ACC112 (cell line): ENCODE measurements around the gene C3orf18.

Source experiments
- H2AFZ ChIP-seq: fragments of 200-600 bp; sonication (generic); one replicate; pipeline ENCODE4 v1.6.0; 2017; ENCODE audit warnings: antibody characterized with exemption, low read length; ENCODE audit not compliant: unreplicated experiment
- H3K27ac ChIP-seq: fragments of 200-600 bp; sonication (generic); 2 replicates; pipeline ENCODE4 v1.5.1; 2014; ENCODE audit warnings: low read depth, mild to moderate bottlenecking, antibody characterized with exemption, low read length, moderate library complexity
- H3K27me3 ChIP-seq: fragments of 200-600 bp; sonication (generic); 2 replicates; pipeline ENCODE4 v1.6.1; 2014; ENCODE audit warnings: mild to moderate bottlenecking, antibody characterized with exemption, low read length, moderate library complexity, mixed read lengths; ENCODE audit not compliant: insufficient read depth
- H3K36me3 ChIP-seq: fragments of 200-600 bp; sonication (generic); 2 replicates; pipeline ENCODE4 v1.6.1; 2016; ENCODE audit warnings: mild to moderate bottlenecking, antibody characterized with exemption, low read length, moderate library complexity, mixed read lengths; ENCODE audit not compliant: insufficient read depth
- H3K4me1 ChIP-seq: fragments of 200-600 bp; sonication (generic); one replicate; pipeline ENCODE4 v1.6.1; 2016; ENCODE audit warnings: low read length, mixed read lengths; ENCODE audit not compliant: insufficient read depth, unreplicated experiment, control insufficient read depth
- H3K4me3 ChIP-seq: fragments of 200-600 bp; sonication (generic); 2 replicates; pipeline ENCODE4 v1.5.1; 2014; ENCODE audit warnings: mild to moderate bottlenecking, low read depth, low read length
- H3K79me2 ChIP-seq: fragments of 200-600 bp; sonication (generic); one replicate; pipeline ENCODE4 v1.6.0; 2016; ENCODE audit warnings: low read length; ENCODE audit not compliant: control insufficient read depth, unreplicated experiment, insufficient read depth

The C3orf18 gene

DNA sequence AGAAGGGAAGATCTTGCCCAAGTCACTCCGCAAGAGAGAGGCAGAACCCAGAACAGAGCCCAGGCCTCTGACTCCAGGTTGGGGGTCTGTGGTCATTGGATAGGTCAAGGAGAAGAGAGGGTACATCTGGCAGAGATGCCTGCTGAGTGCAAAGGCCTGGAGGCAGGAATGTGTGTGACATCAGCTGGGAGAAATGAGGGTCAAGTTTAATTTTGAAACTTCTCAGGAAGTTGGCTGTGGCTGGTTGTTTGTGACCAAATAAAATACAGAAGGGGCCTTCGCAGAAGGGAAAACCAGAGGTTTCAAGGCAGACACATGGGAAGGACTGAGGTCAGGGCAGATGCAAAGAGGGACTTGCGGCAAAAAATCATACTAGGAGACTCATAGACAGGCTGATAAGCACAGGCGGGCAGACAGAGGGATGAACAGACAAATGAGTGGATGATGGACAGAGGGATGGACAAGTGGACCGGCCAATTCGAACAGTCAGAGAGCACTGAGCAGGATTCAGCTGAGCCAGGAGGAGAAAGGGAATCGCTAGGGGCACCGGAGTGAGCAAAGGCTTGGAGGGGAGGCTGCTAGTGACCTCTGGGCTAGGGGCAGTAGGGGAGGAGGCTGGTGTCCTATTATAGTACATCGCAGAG lies 35.4 kb downstream of the C3orf18 start:
- Histone ChIP-seq H3K4me1 (no peaks in the 10 kb centered on the region), H3K4me3 (no peak overlapping the region), H3K27ac (no peak overlapping the region), H3K36me3 (no peaks in the 10 kb centered on the region), H3K79me2 (no peaks in the 10 kb centered on the region), H3K27me3 (peaks cover 58% of the 10 kb centered on the region), H2AFZ (no peak overlapping the region)

DNA sequence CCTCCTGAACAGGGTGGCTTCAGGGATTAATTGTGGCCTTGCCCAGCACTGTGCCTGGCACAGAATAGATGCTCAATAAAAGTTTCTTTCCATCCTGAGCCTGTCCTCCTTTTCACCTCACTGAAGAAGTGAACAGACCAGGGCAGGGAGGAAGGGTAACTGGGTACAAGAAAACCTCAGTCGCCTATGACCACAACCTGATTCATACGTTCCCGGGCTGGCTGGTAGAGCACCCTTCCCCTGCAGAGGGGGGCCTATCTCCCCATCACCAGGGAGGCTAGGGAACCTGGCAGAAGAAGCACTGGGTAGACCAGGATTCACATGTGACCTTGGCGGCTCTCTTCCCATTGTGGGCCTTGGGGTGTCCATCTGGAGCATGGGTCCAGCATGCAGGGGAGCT lies 36.3 kb downstream of the C3orf18 start:
- H3K27me3 ChIP-seq: peaks cover 50% of the 10 kb centered on the region

DNA sequence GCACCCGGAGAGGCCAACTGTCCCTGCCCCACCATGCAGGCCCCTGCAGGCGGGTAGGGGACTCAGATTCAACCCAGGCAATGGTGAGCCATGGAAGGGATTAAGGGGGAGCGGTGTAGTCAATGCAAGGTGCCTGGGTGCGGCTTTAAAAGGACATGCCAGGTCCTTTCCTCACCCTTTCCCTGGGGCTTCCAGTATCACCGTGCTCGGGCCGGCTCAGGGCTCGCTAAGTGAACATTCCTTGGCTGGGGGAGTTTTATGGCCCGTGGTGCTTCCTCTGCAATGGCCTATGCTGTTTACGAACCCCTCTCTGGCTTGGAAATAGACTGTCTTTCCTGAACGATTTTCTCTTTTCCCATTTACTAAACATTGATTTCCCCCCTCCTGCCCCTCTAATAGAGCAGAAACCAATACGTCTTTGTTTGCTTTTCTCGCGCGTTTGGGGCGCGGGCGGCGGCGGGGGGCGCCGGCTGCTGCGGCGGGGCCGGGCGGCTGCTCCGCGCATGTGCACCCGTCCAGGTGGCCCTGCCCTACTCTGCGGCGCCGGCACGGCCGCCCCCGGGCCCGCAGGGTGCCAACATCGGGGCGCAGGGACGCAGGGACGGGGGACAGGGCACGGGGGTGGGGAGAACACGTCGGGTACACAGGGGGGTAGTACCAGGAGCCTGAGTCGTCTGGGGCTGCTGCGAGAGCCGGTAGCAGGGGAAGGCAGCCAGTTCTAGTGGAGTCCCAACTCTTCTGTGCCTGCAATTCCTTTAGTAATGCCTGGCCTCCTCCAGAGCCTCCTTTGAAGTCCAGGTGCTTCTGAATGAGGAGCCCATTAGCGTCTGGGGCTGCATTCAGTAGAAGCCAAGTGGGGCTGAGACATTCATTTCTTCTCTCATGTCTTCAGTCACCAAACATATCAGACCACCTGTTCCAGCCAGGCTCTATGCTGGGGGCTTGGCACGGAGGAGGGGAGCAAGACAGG lies 37.3 kb downstream of the C3orf18 start:
- Histone ChIP-seq H2AFZ (no peak overlapping the region), H3K36me3 (no peaks in the 10 kb centered on the region), H3K27me3 (peaks cover 49% of the 10 kb centered on the region), H3K79me2 (no peaks in the 10 kb centered on the region), H3K4me3 (no peak overlapping the region), H3K4me1 (no peaks in the 10 kb centered on the region), H3K27ac (no peak overlapping the region)

More for the DNA sequence above, 36.3 kb downstream of the C3orf18 start:
- Histone ChIP-seq H3K4me1 (no peaks in the 10 kb centered on the region), H3K79me2 (no peaks in the 10 kb centered on the region), H3K36me3 (no peaks in the 10 kb centered on the region), H3K27ac (no peak overlapping the region), H3K4me3 (no peak overlapping the region), H2AFZ (no peak overlapping the region)

DNA sequence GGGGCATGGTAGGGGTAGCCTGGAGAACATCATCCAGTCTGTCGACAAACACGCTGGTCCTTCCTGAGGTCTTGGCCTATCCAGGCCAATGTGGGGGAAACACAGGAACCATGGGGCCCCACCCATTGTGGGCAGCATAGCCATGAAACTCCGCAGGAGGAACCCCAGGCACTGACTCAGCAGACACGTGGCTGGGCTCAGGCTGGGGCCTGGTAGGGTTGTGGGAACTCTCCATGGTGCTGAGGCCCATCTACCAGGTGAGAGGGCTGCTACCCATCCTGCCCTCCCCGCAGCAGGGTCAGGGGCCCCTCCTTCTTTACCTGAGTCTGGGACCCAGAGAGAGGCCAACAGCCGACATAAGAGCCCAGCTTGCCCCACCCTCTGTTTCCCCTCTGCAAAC lies 41.6 kb downstream of the C3orf18 start:
- H2AFZ ChIP-seq: no peak overlapping the region
- no peak overlapping the region for H3K27ac ChIP-seq
- H3K79me2 ChIP-seq: no peaks in the 10 kb centered on the region
- peaks cover 50% of the 10 kb centered on the region for H3K27me3 ChIP-seq
- H3K4me3 ChIP-seq: no peak overlapping the region
- no peaks in the 10 kb centered on the region for H3K36me3 ChIP-seq
- no peaks in the 10 kb centered on the region for H3K4me1 ChIP-seq

DNA sequence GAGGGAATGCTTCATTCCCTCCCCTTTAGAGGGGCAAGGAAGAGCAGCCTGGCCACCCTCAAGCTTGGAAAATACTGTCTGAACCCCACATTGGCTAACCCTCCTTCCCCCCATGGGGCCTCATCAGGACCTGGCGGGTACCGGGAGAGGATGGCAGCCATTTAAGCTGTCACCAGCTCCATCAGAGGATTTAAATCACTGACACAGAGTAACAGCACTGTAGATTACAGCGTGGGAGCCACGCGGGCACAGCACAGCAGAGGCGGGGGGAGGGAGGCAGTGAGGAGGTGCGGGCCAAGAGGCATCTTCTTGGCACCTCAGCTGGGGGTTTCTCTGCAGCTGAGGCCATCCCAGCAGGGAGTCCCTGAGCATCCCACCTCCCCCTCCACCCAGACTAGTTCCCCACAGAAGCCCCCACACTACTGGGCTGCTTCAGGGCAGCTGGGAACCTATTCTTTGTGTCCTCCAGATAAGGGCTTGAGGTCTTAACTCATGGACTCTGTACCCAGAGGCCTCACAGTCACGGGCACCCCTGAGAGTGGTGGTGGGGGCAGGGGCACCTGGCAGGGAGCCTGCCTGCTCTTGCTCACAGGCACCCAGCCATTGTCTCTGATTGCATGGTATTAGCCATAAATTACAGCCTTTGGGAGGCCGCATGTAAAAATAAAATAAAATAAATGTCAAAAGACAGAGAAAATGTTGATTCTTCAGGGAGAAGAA lies 42.2 kb downstream of the C3orf18 start:
- Histone ChIP-seq H3K79me2 (no peaks in the 10 kb centered on the region), H3K4me1 (no peaks in the 10 kb centered on the region)

DNA sequence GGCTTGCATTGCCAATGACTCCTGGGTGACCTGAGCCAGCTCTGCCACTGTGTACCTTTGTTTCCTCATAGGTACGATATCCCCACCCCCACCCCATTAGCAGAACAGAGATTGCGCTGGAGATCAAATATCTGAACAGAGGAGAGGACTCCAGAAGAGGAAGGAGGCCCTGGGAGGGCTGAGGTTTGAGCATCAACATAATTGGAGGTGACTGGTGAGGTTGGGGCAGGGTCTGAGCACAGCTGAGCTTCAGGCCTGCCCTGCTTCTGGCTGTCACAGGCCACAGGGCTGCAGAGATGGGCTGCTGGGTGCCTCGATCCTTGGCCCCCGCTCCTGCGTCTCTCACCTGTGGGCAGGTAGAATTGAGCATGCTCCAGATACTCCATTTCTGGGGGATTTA lies 42.8 kb downstream of the C3orf18 start:
- H3K79me2 ChIP-seq: no peaks in the 10 kb centered on the region
- no peaks in the 10 kb centered on the region for H3K4me1 ChIP-seq
- no peak overlapping the region for H2AFZ ChIP-seq
- no peak overlapping the region for H3K4me3 ChIP-seq
- H3K36me3 ChIP-seq: no peaks in the 10 kb centered on the region
- no peak overlapping the region for H3K27ac ChIP-seq
- H3K27me3 ChIP-seq: peaks cover 42% of the 10 kb centered on the region

More for the DNA sequence above, 42.2 kb downstream of the C3orf18 start:
- no peak overlapping the region for H2AFZ ChIP-seq
- peaks cover 48% of the 10 kb centered on the region for H3K27me3 ChIP-seq
- no peaks in the 10 kb centered on the region for H3K36me3 ChIP-seq
- H3K4me3 ChIP-seq: no peak overlapping the region
- H3K27ac ChIP-seq: no peak overlapping the region

DNA sequence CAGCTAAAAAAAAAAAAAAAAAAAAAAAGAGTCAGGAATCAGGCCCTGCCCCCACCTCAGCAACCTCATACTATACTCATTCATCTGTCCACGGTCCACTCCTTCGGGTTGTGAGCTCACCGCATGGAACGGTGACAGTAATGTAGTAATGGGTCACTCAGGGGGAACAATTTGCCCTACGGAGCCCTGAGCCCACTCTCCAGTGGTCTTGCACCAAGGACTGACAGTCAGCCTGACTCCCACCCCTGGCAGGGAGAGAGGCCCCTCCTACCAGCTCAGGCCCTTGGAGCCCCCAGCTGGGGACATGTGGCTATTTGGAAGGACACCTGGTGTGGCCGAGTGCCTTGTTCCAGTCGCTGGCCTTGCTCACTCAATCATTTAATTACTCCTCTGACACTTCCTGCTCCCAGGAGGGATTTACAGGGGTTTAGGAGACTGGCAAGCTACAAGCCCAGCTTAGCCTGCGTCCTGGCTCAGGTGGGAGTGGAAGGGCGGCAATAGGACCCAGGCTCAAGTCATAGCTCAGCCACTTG lies 44.2 kb downstream of the C3orf18 start:
- Histone ChIP-seq H3K79me2 (no peaks in the 10 kb centered on the region), H2AFZ (no peak overlapping the region), H3K27ac (no peak overlapping the region), H3K27me3 (peaks cover 37% of the 10 kb centered on the region), H3K4me1 (no peaks in the 10 kb centered on the region), H3K36me3 (no peaks in the 10 kb centered on the region), H3K4me3 (no peak overlapping the region)

DNA sequence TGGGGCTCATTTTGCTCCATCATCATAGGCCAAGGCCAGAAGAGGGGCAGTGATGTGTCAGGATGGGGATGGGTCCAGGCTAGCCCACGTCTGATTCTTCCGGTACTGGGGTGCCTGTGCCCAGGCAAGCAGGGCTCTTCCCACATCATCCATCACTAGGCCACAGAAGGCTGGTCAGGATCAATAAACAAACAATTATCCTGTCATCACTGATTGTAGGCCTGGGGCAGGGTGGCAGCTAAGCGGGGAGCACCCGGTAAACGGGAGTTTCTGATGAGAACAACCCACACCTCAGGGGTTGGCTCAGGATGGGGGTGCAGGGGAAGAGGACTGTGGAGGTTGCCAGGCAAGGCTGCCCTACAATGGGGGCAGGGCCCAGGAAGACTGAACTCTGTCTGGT lies 46.0 kb downstream of the C3orf18 start:
- H3K4me3 ChIP-seq: no peak overlapping the region
- H3K4me1 ChIP-seq: no peaks in the 10 kb centered on the region
- peaks cover 32% of the 10 kb centered on the region for H3K27me3 ChIP-seq
- H3K27ac ChIP-seq: no peak overlapping the region
- no peaks in the 10 kb centered on the region for H3K36me3 ChIP-seq
- H2AFZ ChIP-seq: no peak overlapping the region
- H3K79me2 ChIP-seq: no peaks in the 10 kb centered on the region

DNA sequence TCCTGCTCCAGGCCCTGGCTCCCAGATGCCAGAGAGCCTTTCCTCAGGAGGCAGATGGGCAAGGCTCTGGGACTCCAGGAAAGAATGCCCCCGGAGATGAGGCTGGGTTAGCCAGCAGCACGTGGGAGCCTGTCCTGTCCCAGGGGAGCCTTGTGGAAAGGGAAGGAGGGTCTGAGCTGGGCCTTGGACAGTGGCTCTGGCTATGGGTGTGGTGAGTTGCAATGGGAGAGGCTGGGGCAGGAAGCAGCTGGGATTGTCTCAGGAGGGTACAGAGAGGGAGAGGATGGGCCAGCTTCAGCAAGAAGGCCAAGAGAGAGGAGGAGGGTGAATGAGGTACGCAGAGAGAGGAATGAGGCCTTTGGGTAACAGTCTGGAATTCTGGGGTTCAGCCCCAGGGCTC lies 46.7 kb downstream of the C3orf18 start:
- Histone ChIP-seq H3K79me2 (no peaks in the 10 kb centered on the region), H3K27me3 (peaks cover 32% of the 10 kb centered on the region), H3K27ac (no peak overlapping the region), H3K4me1 (peaks cover 3% of the 10 kb centered on the region), H2AFZ (no peak overlapping the region), H3K4me3 (no peak overlapping the region), H3K36me3 (no peaks in the 10 kb centered on the region)

DNA sequence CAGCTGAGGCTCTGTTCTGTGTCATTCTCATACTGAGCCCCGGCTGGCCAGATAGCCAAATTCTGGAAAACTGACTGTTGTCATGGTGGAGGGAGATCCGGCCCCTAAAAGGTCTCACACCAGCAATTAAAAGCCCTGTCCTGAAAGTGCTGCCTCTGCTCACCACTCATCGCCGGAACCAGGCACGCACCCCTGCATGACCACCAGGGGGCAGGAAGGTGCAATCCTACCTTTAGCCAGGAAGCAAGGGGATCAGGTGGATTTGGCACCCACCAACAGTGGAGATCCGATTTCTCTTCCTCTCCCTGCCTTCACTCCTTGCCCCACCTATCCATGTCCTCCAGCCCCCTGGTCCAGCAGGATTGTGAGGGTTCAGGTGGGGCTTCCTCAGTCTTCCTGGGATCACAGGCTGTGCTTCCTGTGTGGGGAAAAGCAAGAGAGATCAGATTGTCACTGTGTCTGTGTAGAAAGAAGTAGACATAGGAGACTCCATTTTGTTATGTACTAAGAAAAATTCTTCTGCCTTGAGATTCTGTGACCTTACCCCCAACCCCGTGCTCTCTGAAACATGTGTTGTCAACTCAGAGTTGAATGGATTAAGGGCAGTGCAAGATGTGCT lies 48.0 kb downstream of the C3orf18 start:
- Histone ChIP-seq H3K79me2 (no peaks in the 10 kb centered on the region), H3K36me3 (no peaks in the 10 kb centered on the region), H3K27me3 (peaks cover 37% of the 10 kb centered on the region), H3K4me1 (peaks cover 5% of the 10 kb centered on the region), H3K4me3 (no peak overlapping the region), H3K27ac (no peak overlapping the region), H2AFZ (no peak overlapping the region)
